Naive thymus-derived CD4-positive, alpha-beta T cell (primary cell): ENCODE results near the gene EML6. TPM values are rescaled to one million over a fixed set of nuclear protein-coding genes. Genes with fewer than 3 reads are reported as not detected.

Source experiments
- ATAC-seq: fragments of 150-1000 bp; cut with Tn5 transposase; 2 replicates; pipeline ENCODE4 v1.10.0; 2021; ENCODE audit warnings: mild to moderate bottlenecking, moderate library complexity
- CTCF ChIA-PET: fragments of 350-600 bp; sonication (Branson Sonifier 250); formaldehyde crosslinking; loops from one replicate; lab custom pipeline; 2021; ENCODE audit warnings: antibody characterized with exemption; lab: Charles Lee
- POLR2A ChIA-PET: fragments of 350-600 bp; sonication (Branson Sonifier 250); formaldehyde crosslinking; loops from one replicate; lab custom pipeline; 2021; ENCODE audit warnings: antibody characterized with exemption, inconsistent platforms; lab: Charles Lee
- DNase-seq, 9 donors: peaks; one replicate each; pipeline versions ENCODE4 v3.0.0 to v3.0.0-alpha.2; 2020 to 2022; ENCODE audit warnings: mixed read lengths in 1 of 9
- H3K27ac ChIP-seq: one replicate; pipeline ENCODE4 v1.7.0; 2013; ENCODE audit warnings: mild to moderate bottlenecking, low read depth, low read length, moderate library complexity
- H3K27me3 ChIP-seq, 2 donors: one replicate each; pipeline ENCODE4 v1.7.0; 2013; ENCODE audit warnings: low read length in 2 of 2, mild to moderate bottlenecking in 2 of 2, moderate library complexity in 2 of 2; ENCODE audit not compliant: control insufficient read depth in 2 of 2, insufficient read depth in 2 of 2
- H3K36me3 ChIP-seq, 3 experiments: 1 replicate in 2 of 3; 2 replicates in 1 of 3; pipeline ENCODE4 v1.7.0; 2013; ENCODE audit warnings: low read length in 3 of 3, mild to moderate bottlenecking in 3 of 3, moderate library complexity in 1 of 3; ENCODE audit not compliant: insufficient read depth in 3 of 3, control insufficient read depth in 2 of 3
- H3K4me1 ChIP-seq, 2 donors: one replicate each; pipeline ENCODE4 v1.7.0; 2013; ENCODE audit warnings: low read length in 2 of 2, mild to moderate bottlenecking in 2 of 2, moderate library complexity in 1 of 2; ENCODE audit not compliant: control insufficient read depth in 2 of 2, insufficient read depth in 2 of 2
- H3K4me3 ChIP-seq: 2 replicates; pipeline ENCODE4 v1.7.0; 2013; ENCODE audit warnings: mild to moderate bottlenecking, low read length
- H3K9me3 ChIP-seq, 3 experiments: 1 replicate in 2 of 3; 2 replicates in 1 of 3; pipeline ENCODE4 v1.7.0; 2013; ENCODE audit warnings: low read length in 3 of 3; ENCODE audit not compliant: control insufficient read depth in 2 of 3
- H3K27ac Mint-ChIP-seq, 9 donors: one replicate each; pipeline ENCODE4 v1.8.0; 2020 to 2022; ENCODE audit warnings: mixed read lengths in 9 of 9, mild to moderate bottlenecking in 8 of 9, moderate library complexity in 5 of 9, inconsistent platforms in 2 of 9
- H3K27me3 Mint-ChIP-seq, 5 donors: one replicate each; pipeline ENCODE4 v1.8.0; 2021 to 2022; ENCODE audit warnings: mixed read lengths in 5 of 5, mild to moderate bottlenecking in 1 of 5
- H3K36me3 Mint-ChIP-seq, 5 donors: one replicate each; pipeline ENCODE4 v1.8.0; 2020 to 2022; ENCODE audit warnings: mixed read lengths in 5 of 5, mild to moderate bottlenecking in 3 of 5, inconsistent platforms in 1 of 5
- H3K4me1 Mint-ChIP-seq, 7 donors: one replicate each; pipeline ENCODE4 v1.8.0; 2020 to 2022; ENCODE audit warnings: mixed read lengths in 7 of 7, mild to moderate bottlenecking in 3 of 7, inconsistent platforms in 1 of 7
- H3K4me3 Mint-ChIP-seq, 10 donors: one replicate each; pipeline ENCODE4 v1.8.0; 2020 to 2022; ENCODE audit warnings: mild to moderate bottlenecking in 10 of 10, mixed read lengths in 10 of 10, moderate library complexity in 6 of 10, inconsistent platforms in 2 of 10
- H3K9me3 Mint-ChIP-seq, 11 donors: one replicate each; pipeline ENCODE4 v1.8.0; 2020 to 2022; ENCODE audit warnings: mixed read lengths in 11 of 11, mild to moderate bottlenecking in 4 of 11, inconsistent platforms in 1 of 11, moderate library complexity in 1 of 11
- intact Hi-C, 2 donors: fragments of 100-400 bp; cut with micrococcal nuclease; formaldehyde crosslinking; loops; one replicate each; pipeline ENCODE4 v1.15.1; 2023
- polyA plus RNA-seq, 2 donors: library from polyadenylated mRNA; unstranded; fragments of 300-500 nt; fragmentation: Illumina TruSeq; gene quantifications; one replicate each; pipeline ENCODE4 v1.2.3, GENCODE V29; 2021
- total RNA-seq, 6 experiments: library from RNA in 5 of 6; stranded (reverse) in 5 of 6; gene quantifications; 1 replicate in 5 of 6; 2 replicates in 1 of 6; pipeline ENCODE4 v1.2.3 and lab custom pipeline; 2021 to 2026

Gene EML6
- total and polyA plus RNA-seq, 7 experiments from 2014 or later = 0.32 to 2.5 (median 1.5) TPM; not detected in 2

- Histone ChIP-seq H3K36me3 (no peaks in the 10 kb centered on the region), H3K4me3 (no peak overlapping the region), H3K27me3 (no peaks in the 10 kb centered on the region), H3K9me3 (peaks cover 0 to 13% (median 0%) of the 10 kb centered on the region in 3 experiments), H3K27ac (no peak overlapping the region), H3K4me1 (no peaks in the 10 kb centered on the region)
- Mint-ChIP-seq H3K9me3 (peaks cover 8 to 33% (median 16%) of the 10 kb centered on the region in 11 donors), H3K36me3 (peaks cover 2 to 16% (median 10%) of the 10 kb centered on the region in 5 donors), H3K4me3 (no peak overlapping the region), H3K27me3 (peaks cover 0 to 5% (median 0%) of the 10 kb centered on the region in 5 donors), H3K27ac (no peak overlapping the region), H3K4me1 (no peaks in the 10 kb centered on the region)
- ATAC-seq (no peak), DNase-seq (no peak)
- CTCF ChIA-PET = no interaction called here
- intact Hi-C loops = no loop called here
- POLR2A ChIA-PET = no interaction called here
These were observed 53.0 kb downstream of the EML6 start for GRCh38 chr2:54776494-54776893.

DNA sequence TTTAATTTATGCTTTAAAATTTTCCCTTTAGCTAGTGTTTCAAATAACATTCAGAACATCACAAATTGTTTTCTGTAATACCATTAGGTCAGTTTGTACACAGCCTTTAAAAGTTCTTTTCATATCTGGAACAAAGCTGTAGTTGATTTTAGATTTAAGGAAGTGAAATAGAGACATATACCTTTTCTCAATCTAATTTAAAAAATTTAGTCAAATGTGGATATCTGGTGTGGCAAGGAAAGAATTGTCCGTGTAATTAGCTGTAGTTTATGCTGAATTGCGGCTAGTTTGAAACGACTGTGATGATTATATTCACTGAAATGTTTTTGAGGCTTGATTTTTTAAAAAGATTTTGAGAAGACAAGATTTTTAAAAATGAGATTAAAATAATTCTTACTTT lies 59.9 kb downstream of the EML6 start:
- ATAC-seq (no peak), DNase-seq (no peak)
- Histone ChIP-seq H3K27ac (no peak overlapping the region), H3K27me3 (no peaks in the 10 kb centered on the region), H3K9me3 (no peaks in the 10 kb centered on the region), H3K4me1 (no peaks in the 10 kb centered on the region), H3K36me3 (no peaks in the 10 kb centered on the region), H3K4me3 (no peak overlapping the region)
- Mint-ChIP-seq H3K27ac (no peak overlapping the region), H3K4me1 (no peaks in the 10 kb centered on the region), H3K36me3 (no peaks in the 10 kb centered on the region), H3K4me3 (no peak overlapping the region), H3K9me3 (no peaks in the 10 kb centered on the region), H3K27me3 (peaks cover 0 to 6% (median 0%) of the 10 kb centered on the region in 5 donors)
- POLR2A ChIA-PET = no interaction called here
- CTCF ChIA-PET = no interaction called here
- intact Hi-C loops = no loop called here

- peaks cover 0 to 7% (median 0%) of the 10 kb centered on the region in 5 donors for H3K27me3 Mint-ChIP-seq
- H3K4me1 Mint-ChIP-seq = no peaks in the 10 kb centered on the region
- no peaks in the 10 kb centered on the region for H3K9me3 ChIP-seq
- no peak overlapping the region for H3K4me3 ChIP-seq
- no peak overlapping the region for H3K4me3 Mint-ChIP-seq
- no peaks in the 10 kb centered on the region for H3K36me3 Mint-ChIP-seq
- H3K27ac ChIP-seq = no peak overlapping the region
- no peaks in the 10 kb centered on the region for H3K27me3 ChIP-seq
- H3K36me3 ChIP-seq = no peaks in the 10 kb centered on the region
- ChIA-PET POLR2A (no interaction called here), CTCF (no interaction called here)
- H3K4me1 ChIP-seq = no peaks in the 10 kb centered on the region
- ATAC-seq = no peak
- no peak overlapping the region for H3K27ac Mint-ChIP-seq
- intact Hi-C loops = no loop called here
- DNase-seq = no peak
- no peaks in the 10 kb centered on the region for H3K9me3 Mint-ChIP-seq
These were observed 63.8 kb downstream of the EML6 start for GRCh38 chr2:54787270-54787669.

DNA sequence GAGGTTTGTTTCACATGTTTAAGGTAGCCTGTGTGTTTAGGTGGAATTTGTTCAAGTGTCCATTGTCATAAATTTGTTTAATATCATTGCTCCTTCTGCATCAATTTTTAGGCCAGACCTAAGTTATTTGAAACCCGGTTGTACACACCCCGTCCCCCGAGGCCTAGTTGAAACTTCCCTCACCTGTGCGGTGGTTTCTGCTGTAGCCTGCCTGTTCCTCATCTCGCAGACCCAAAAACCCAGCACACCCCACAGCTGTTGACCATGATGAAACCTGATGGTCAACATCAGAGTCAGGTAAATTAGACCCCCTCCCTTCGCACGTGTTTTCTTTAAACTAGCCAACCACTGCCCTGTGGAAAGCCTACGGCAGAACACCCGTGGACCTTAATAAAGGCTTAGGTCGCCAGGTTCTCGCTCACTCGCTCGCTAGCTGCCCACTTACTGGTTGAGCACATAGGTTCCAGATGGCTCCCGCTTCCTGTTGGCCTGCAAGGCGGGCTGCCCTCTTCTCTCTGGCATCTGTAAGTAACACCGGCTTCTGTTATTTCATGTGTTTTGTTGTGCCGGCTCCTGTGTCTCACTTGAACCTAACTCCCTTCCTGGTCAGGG lies 64.4 kb downstream of the EML6 start:
- ATAC-seq = no peak
- intact Hi-C loops = no loop called here
- no peak overlapping the region for H3K4me3 Mint-ChIP-seq
- H3K4me1 ChIP-seq = no peaks in the 10 kb centered on the region
- no peak overlapping the region for H3K27ac Mint-ChIP-seq
- ChIA-PET CTCF (no interaction called here), POLR2A (no interaction called here)
- no peaks in the 10 kb centered on the region for H3K36me3 Mint-ChIP-seq
- no peaks in the 10 kb centered on the region for H3K27me3 ChIP-seq
- no peaks in the 10 kb centered on the region for H3K9me3 ChIP-seq
- no peak overlapping the region for H3K27ac ChIP-seq
- DNase-seq = no peak
- H3K9me3 Mint-ChIP-seq = no peaks in the 10 kb centered on the region
- H3K4me3 ChIP-seq = no peak overlapping the region
- H3K27me3 Mint-ChIP-seq = peaks cover 0 to 7% (median 0%) of the 10 kb centered on the region in 5 donors
- H3K36me3 ChIP-seq = no peaks in the 10 kb centered on the region
- H3K4me1 Mint-ChIP-seq = no peaks in the 10 kb centered on the region

DNA sequence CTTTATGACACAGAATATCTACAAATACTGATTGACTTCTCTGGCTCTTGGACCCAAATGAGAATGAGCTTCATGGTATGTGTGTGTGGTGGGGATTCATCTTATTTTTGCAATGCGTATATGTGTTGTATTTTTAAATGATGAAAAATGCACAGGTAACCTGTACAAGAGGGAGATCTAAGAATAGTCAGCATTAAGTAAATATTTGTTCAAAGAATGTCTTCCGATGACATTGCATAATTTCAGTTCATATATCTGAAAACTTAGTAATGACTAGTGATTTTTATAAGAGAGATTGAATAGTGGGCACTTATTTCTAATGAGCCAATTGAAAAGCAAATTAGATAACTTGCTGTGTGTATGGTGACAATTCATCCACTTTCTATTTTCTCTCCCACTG lies 66.4 kb downstream of the EML6 start:
- CTCF ChIA-PET = no interaction called here
- Mint-ChIP-seq H3K4me3 (no peak overlapping the region), H3K27ac (no peak overlapping the region), H3K36me3 (no peaks in the 10 kb centered on the region), H3K27me3 (peaks cover 0 to 10% (median 7%) of the 10 kb centered on the region in 5 donors), H3K4me1 (no peaks in the 10 kb centered on the region), H3K9me3 (no peaks in the 10 kb centered on the region)
- DNase-seq (no peak), ATAC-seq (no peak)
- no peaks in the 10 kb centered on the region for H3K36me3 ChIP-seq
- no peaks in the 10 kb centered on the region for H3K9me3 ChIP-seq
- intact Hi-C loops = no loop called here
- POLR2A ChIA-PET = no interaction called here
- H3K27me3 ChIP-seq = no peaks in the 10 kb centered on the region
- no peak overlapping the region for H3K27ac ChIP-seq
- no peaks in the 10 kb centered on the region for H3K4me1 ChIP-seq
- no peak overlapping the region for H3K4me3 ChIP-seq

DNA sequence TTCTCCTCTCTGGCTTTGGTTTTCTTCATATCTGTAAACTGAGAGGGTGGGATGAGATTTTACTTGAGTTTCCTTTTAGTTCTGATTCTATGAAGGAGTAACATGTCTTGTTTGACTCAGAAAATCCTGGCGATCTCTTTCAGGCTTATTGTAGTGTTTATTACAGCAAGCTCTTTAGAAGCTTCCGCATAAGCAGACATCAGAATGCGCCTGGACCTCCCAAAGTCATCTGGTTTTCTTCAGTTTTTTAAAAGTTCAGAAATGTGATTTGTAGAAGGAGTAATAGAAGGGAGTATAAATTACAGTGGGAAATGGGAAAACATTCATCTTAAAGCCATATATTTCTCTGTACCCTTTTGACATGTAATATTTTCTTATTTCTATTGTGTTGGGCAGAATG lies 68.4 kb downstream of the EML6 start:
- Mint-ChIP-seq H3K4me3 (no peak overlapping the region), H3K27me3 (peaks cover 0 to 15% (median 8%) of the 10 kb centered on the region in 5 donors), H3K27ac (no peak overlapping the region), H3K36me3 (no peaks in the 10 kb centered on the region), H3K9me3 (no peaks in the 10 kb centered on the region), H3K4me1 (no peaks in the 10 kb centered on the region)
- Histone ChIP-seq H3K36me3 (no peaks in the 10 kb centered on the region), H3K4me3 (no peak overlapping the region), H3K4me1 (no peaks in the 10 kb centered on the region), H3K27me3 (no peaks in the 10 kb centered on the region), H3K27ac (no peak overlapping the region), H3K9me3 (no peaks in the 10 kb centered on the region)
- intact Hi-C loops = no loop called here
- DNase-seq (no peak), ATAC-seq (no peak)
- ChIA-PET POLR2A (no interaction called here), CTCF (no interaction called here)

DNA sequence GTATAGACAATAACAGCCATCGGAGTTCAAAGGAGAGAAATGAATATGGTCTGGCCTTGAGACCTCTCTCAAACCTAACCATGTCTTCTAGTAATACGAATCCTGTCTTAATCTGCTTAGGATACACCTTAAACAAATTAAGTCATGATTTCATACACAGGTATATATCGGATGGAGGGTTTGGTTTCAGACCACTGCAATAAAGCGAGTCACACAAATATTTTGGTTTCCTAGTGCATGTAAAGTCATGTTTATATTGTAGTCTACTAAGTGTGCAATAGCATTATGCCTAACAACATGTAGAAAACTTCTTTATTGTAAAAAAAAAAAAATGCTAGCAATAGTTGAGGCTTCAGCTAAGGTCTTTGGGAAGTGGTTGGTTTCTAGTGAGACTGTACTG lies 73.8 kb downstream of the EML6 start:
- Histone ChIP-seq H3K4me1 (no peaks in the 10 kb centered on the region), H3K36me3 (no peaks in the 10 kb centered on the region), H3K4me3 (no peak overlapping the region), H3K27ac (no peak overlapping the region), H3K27me3 (no peaks in the 10 kb centered on the region), H3K9me3 (no peaks in the 10 kb centered on the region)
- no peak overlapping the region for H3K27ac Mint-ChIP-seq
- CTCF ChIA-PET = no interaction called here
- no peak overlapping the region for H3K4me3 Mint-ChIP-seq
- peaks cover 0 to 4% (median 0%) of the 10 kb centered on the region in 5 donors for H3K36me3 Mint-ChIP-seq
- H3K4me1 Mint-ChIP-seq = no peaks in the 10 kb centered on the region
- intact Hi-C loops = no loop called here
- no peaks in the 10 kb centered on the region for H3K9me3 Mint-ChIP-seq
- DNase-seq = no peak
- H3K27me3 Mint-ChIP-seq = peaks cover 3 to 28% (median 12%) of the 10 kb centered on the region in 5 donors
- ATAC-seq = no peak
- POLR2A ChIA-PET = interaction anchor here (0.5 kb wide), 1 partner anchor 18 kb away, joined by 4 read pairs; no protein-coding TSS in a partner anchor
